K562 (cell line): ENCODE results near the gene URM1. TPM values are rescaled to one million over a fixed set of nuclear protein-coding genes. Genes with fewer than 3 reads are reported as not detected.

ENCODE experiments used
- E2F3 ChIP-seq: fragments of 250-450 bp; sonication (Bioruptor Pico); IDR thresholded peaks from 2 replicates; pipeline ENCODE4 v1.4.0; 2020; ENCODE audit warnings: mild to moderate bottlenecking
- ELF2 ChIP-seq: fragments of 250-450 bp; sonication (Bioruptor Pico); IDR thresholded peaks from 2 replicates; pipeline ENCODE4 v1.5.0; 2021; ENCODE audit warnings: mild to moderate bottlenecking
- JUN ChIP-seq, 2 experiments: sonication (generic) in 1 of 2; formaldehyde crosslinking in 1 of 2; IDR thresholded peaks; 2 replicates each; pipeline versions ENCODE4 v1.6.1 to v1.8.0; 2012 to 2022; ENCODE audit warnings: borderline replicate concordance in 2 of 2, mild to moderate bottlenecking in 2 of 2, improper control_type of control experiment in 1 of 2, low read depth in 1 of 2, low read length in 1 of 2, missing genetic modification reagents in 1 of 2
- KDM5B ChIP-seq: fragments of 200-600 bp; sonication (generic); IDR thresholded peaks from 2 replicates; pipeline ENCODE4 v1.6.1; 2012; ENCODE audit warnings: low read depth, mild to moderate bottlenecking, moderate library complexity, low read length, control low read depth, inconsistent platforms; ENCODE audit not compliant: insufficient replicate concordance
- RBM14 ChIP-seq: fragments of 200-400 bp; formaldehyde crosslinking; IDR thresholded peaks from 2 replicates; pipeline ENCODE4 v1.6.1; 2018; ENCODE audit warnings: low read depth, mild to moderate bottlenecking, low read length, moderate library complexity, borderline replicate concordance; ENCODE audit not compliant: insufficient read depth
- RBM25 ChIP-seq: fragments of 200-400 bp; formaldehyde crosslinking; IDR thresholded peaks from 2 replicates; pipeline ENCODE4 v1.6.1; 2018; ENCODE audit warnings: low read length, low read depth, moderate library complexity; ENCODE audit not compliant: severe bottlenecking
- SMARCA5 ChIP-seq: fragments of 450-650 bp; IDR thresholded peaks from 2 replicates; pipeline ENCODE4 v1.6.1; 2016
- SP1 ChIP-seq: sonication (generic); formaldehyde crosslinking; IDR thresholded peaks from 2 replicates; pipeline ENCODE4 v1.8.1; 2022; ENCODE audit warnings: mild to moderate bottlenecking, missing genetic modification reagents
- SRF ChIP-seq, 2 experiments: fragments of 250-450, 450-650 bp in 1 of 2; sonication (Bioruptor Pico) in 1 of 2; sonication (generic) in 1 of 2; formaldehyde crosslinking; IDR thresholded peaks; 2 replicates each; pipeline versions ENCODE4 v1.5.0 to v1.5.1; 2020 to 2022; ENCODE audit warnings: mild to moderate bottlenecking in 1 of 2, missing genetic modification reagents in 1 of 2
- TEAD1 ChIP-seq, 2 experiments: fragments of 450-650 bp in 1 of 2; sonication (generic) in 1 of 2; formaldehyde crosslinking; IDR thresholded peaks; 2 replicates each; pipeline versions ENCODE4 v1.4.0 to v1.8.0; 2020 to 2022; ENCODE audit warnings: mild to moderate bottlenecking in 2 of 2, missing genetic modification reagents in 1 of 2
- YY1 ChIP-seq, 3 experiments: IDR thresholded peaks; 2 replicates each; pipeline ENCODE4 v1.6.1; 2011; ENCODE audit warnings: low read length in 2 of 3, mild to moderate bottlenecking in 2 of 3, moderate library complexity in 2 of 3, borderline replicate concordance in 1 of 3, control low read depth in 1 of 3, low read depth in 1 of 3; ENCODE audit not compliant: insufficient read depth in 3 of 3, insufficient replicate concordance in 2 of 3, control insufficient read depth in 1 of 3, insufficient read length in 1 of 3; ENCODE audit errors: extremely low read depth in 1 of 3
- ZFP30 ChIP-seq: fragments of 250-450 bp; sonication (Bioruptor Pico); IDR thresholded peaks from 2 replicates; pipeline ENCODE4 v1.8.0; 2022; ENCODE audit warnings: moderate library complexity, mild to moderate bottlenecking, inconsistent platforms, borderline replicate concordance
- ZNF121 ChIP-seq: sonication (generic); formaldehyde crosslinking; conservative IDR thresholded peaks from 2 replicates; pipeline ENCODE4 v1.8.0; 2022; ENCODE audit warnings: missing genetic modification reagents
- ZNF354B ChIP-seq: fragments of 250-450 bp; sonication (Bioruptor Pico); IDR thresholded peaks from 2 replicates; pipeline ENCODE4 v1.4.0; 2020
- ZNF408 ChIP-seq: fragments of 250-450 bp; sonication (Bioruptor Pico); IDR thresholded peaks from 2 replicates; pipeline ENCODE4 v1.4.0; 2020; ENCODE audit warnings: low read depth, mild to moderate bottlenecking, moderate library complexity
- ZNF584 ChIP-seq: fragments of 200-800 bp; sonication (Bioruptor generic); IDR thresholded peaks from 2 replicates; pipeline ENCODE4 v1.6.1; 2016; ENCODE audit warnings: low read depth, mild to moderate bottlenecking, missing genetic modification characterization, missing compliant biosample characterization
- ZNF589 ChIP-seq: fragments of 200-800 bp; sonication (Bioruptor generic); IDR thresholded peaks from 2 replicates; pipeline ENCODE4 v1.6.1; 2016; ENCODE audit warnings: low read depth, missing genetic modification characterization, missing compliant biosample characterization
- ZNF79 ChIP-seq: fragments of 250-450 bp; sonication (Bioruptor Pico); IDR thresholded peaks from 2 replicates; pipeline ENCODE4 v1.4.0; 2020; ENCODE audit warnings: low read depth, mild to moderate bottlenecking, moderate library complexity
- polyA plus RNA-seq, 8 experiments: library from polyadenylated mRNA; depleted of rRNA in 4 of 8; stranded (reverse) in 5 of 8; unstranded in 3 of 8; fragments of >200 nt; fragmentation: Nextera tagmentation in 2 of 8; fragmentation: Illumina TruSeq in 1 of 8; extraction: Ambion mirVana in 2 of 8; extraction: Trizol in 1 of 8; gene quantifications; 2 replicates each; pipeline versions ENCODE4 v1.2.1 to v1.2.3, GENCODE V29; 2011 to 2014; ENCODE audit warnings: inconsistent platforms in 1 of 8, missing spikeins in 1 of 8
- total RNA-seq, 7 experiments: library from RNA; depleted of rRNA in 6 of 7; stranded (reverse); fragments of >200 nt in 6 of 7; fragmentation: Illumina TruSeq in 2 of 7; extraction: Trizol in 2 of 7; gene quantifications; 2 replicates each; pipeline versions ENCODE4 v1.2.1 to v1.2.3, GENCODE V29; 2011 to 2021; ENCODE audit warnings: low replicate concordance in 1 of 7
- TF ChIP-seq, protein P1 (sequence below), 2 experiments: IDR thresholded peaks in 1 of 2; conservative IDR thresholded peaks in 1 of 2; 2 replicates each; pipeline ENCODE4 v1.6.1; 2016; ENCODE audit warnings: low read depth in 2 of 2, mild to moderate bottlenecking in 1 of 2, missing compliant biosample characterization in 1 of 2, missing genetic modification characterization in 1 of 2, moderate library complexity in 1 of 2
- TF ChIP-seq, protein P2 (sequence below): sonication (generic); formaldehyde crosslinking; IDR thresholded peaks from 2 replicates; pipeline ENCODE4 v1.8.1; 2023; ENCODE audit warnings: mild to moderate bottlenecking, missing genetic modification reagents

URM1 gene
- total and polyA plus RNA-seq, 9 of the 15 experiments (the other 6 are each of a cell fraction or from before 2014, with no cell fraction given): 10.1 to 88.9 (median 53.3) TPM

- TF ChIP-seq JUN (IDR thresholded peaks at IDR 0.05; ENCODE audit: borderline replicate concordance, low read depth, low read length) (peak; percentile 68; the same call in 1 of the 2 replicates), JUN (CRISPR knock-in tag; IDR thresholded peaks at IDR 0.05; ENCODE audit: borderline replicate concordance) (no peak), RBM25 (peak; percentile 1), TEAD1 (CRISPR knock-in tag; IDR thresholded peaks at IDR 0.05) (peak in 1 of 2 experiments; percentile 83; a peak in 2 of 4 replicates), E2F3 (peak; percentile 44; the same call in 1 of the 2 replicates), ZNF121 (CRISPR knock-in tag) (no peak), SMARCA5 (no peak), ZNF408 (CRISPR knock-in tag) (no peak), ZFP30 (no peak), SP1 (CRISPR knock-in tag) (peak; percentile 92), ZNF589 (CRISPR knock-in tag) (no peak), ZNF354B (CRISPR knock-in tag) (no peak), RBM14 (no peak), YY1 (IDR thresholded peaks at IDR 0.05; ENCODE audit: borderline replicate concordance in 1 of 3, control insufficient read depth in 1 of 3, extremely low read depth in 1 of 3, insufficient read depth in 3 of 3, insufficient read length in 1 of 3, insufficient replicate concordance in 2 of 3, low read depth in 1 of 3, low read length in 2 of 3) (peak in 2 of 3 experiments; percentile 46 to 80), ELF2 (CRISPR knock-in tag) (peak; percentile 35), SRF (CRISPR knock-in tag; IDR thresholded peaks at IDR 0.05) (peak; percentile 1 to 76; a peak in 2 of 4 replicates), KDM5B (peak; percentile 95), ZNF79 (CRISPR knock-in tag) (no peak), ZNF584 (CRISPR knock-in tag) (no peak)
- TF ChIP-seq, protein P1, sequence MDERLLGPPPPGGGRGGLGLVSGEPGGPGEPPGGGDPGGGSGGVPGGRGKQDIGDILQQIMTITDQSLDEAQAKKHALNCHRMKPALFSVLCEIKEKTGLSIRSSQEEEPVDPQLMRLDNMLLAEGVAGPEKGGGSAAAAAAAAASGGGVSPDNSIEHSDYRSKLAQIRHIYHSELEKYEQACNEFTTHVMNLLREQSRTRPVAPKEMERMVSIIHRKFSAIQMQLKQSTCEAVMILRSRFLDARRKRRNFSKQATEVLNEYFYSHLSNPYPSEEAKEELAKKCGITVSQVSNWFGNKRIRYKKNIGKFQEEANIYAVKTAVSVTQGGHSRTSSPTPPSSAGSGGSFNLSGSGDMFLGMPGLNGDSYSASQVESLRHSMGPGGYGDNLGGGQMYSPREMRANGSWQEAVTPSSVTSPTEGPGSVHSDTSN (CRISPR knock-in tag; IDR thresholded peaks at IDR 0.05; ENCODE audit: low read depth): no peak
- TF ChIP-seq, protein P1 (tag; conservative IDR thresholded peaks at IDR 0.05; ENCODE audit: low read depth): no peak
- TF ChIP-seq, protein P2, sequence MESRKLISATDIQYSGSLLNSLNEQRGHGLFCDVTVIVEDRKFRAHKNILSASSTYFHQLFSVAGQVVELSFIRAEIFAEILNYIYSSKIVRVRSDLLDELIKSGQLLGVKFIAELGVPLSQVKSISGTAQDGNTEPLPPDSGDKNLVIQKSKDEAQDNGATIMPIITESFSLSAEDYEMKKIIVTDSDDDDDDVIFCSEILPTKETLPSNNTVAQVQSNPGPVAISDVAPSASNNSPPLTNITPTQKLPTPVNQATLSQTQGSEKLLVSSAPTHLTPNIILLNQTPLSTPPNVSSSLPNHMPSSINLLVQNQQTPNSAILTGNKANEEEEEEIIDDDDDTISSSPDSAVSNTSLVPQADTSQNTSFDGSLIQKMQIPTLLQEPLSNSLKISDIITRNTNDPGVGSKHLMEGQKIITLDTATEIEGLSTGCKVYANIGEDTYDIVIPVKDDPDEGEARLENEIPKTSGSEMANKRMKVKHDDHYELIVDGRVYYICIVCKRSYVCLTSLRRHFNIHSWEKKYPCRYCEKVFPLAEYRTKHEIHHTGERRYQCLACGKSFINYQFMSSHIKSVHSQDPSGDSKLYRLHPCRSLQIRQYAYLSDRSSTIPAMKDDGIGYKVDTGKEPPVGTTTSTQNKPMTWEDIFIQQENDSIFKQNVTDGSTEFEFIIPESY (CRISPR knock-in tag): peak; percentile 94
Observed at GRCh38 chr9:128339761-128340690, 31.1 kb upstream of the URM1 start, which contains the start of gene SLC27A4 (continued).
